NCI-H1092 (cell line): ENCODE data around the gene CABP1.
"Not testable (repeated sequence)": the region's sequence is repeated elsewhere in the genome, so short reads cannot be mapped to it uniquely, and the experiment has no call there.

Experiments
- DNase-seq: peaks from one replicate; lab custom pipeline; 2025; lab: John Stamatoyannopoulos, UW

The CABP1 gene

GRCh38 chr12:120668091-120668867 lies 27.9 kb downstream of the CABP1 start:
- DNase-seq, result no peak

DNA sequence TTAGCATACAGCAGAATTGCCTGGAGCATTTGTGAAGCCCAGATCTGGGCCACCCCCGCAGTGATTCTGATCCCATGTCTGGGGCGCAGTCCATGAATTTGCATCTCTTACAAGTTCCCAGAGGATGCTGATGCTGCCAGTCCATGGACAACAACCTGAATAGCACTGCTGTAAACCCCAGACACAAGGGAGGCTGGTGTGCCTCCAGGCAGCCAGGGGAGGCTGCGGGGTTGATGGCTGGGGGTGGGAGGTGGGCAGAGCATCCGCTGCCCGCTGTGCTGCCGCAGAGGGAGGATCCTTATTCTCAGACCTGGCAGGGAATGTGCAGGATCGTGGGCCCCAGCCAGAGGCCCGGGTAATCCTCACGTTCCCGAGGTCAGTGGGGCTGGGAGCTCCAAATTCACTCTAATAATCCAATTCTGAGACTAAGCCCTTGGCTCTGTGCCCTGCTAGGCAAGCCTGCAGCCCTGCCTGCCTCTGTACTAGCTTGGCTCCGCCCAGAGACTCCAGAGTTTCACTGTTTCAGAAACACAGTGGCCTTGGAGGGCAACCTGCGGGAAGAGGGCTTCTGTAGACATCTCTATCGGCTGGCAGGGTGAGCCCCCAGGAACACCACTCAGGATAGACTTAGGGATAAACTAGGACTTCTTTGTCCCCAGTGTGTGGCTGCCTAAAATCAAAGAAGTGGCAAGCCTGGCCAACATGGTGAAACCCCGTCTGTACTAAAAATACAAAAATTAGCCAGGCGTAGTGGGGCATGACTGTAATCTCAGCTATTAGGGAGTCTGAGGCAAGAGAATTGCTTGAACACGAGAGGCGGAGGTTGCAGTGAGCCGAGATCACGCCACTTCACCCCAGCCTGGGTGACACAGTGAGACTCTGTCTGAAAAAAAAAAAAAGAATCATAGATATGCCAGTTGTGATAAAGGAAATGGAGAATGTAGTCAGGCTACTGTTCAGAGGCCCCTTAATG lies 28.7 kb downstream of the CABP1 start:
- no peak for DNase-seq

GRCh38 chr12:120670237-120670636 lies 29.8 kb downstream of the CABP1 start:
- not testable (repeated sequence) for DNase-seq

DNA sequence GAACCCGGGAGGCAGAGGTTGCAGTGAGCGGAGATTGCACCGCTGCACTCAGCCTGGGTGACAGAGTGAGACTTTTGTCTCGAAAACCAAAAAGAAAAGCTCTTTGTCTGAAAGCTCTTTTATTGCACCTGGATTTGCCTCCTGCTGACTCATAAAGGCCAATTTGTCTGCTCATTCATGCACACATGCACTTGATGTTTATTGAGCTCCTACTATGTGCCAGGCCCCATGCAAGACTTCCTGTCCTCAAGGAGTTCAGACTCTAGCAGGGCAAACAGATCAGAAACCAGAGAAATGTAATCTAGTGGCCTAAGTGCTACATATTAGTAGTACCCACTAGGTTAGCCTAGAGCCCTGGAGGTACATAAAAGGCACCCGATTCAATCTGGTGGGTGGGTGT lies 30.2 kb downstream of the CABP1 start:
- DNase-seq, result no peak

DNA sequence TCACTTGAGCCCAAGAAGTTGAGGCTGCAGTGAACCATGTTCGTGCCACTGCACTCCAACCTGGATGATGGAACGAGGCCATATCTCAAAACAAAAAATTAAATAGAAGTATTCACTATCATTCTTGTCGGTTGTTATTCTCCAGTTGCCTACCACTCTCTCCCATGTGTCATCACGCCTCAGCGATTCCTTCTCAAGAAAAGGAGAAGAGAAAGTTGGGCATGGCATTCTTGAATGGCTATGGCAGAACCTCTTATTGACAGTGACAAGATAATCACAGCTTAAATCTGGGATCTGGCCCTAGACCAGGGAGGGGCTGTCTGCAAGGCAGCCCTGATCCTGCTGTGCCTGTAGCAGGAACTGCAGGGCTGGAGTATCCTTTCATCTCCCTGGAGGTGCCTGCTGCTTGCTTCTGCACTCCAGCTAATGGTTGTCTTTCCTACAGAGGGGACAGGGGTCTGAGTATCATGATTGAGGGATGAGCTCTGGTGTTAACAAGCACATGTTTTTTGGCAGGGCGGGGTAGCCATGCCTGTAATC lies 33.7 kb downstream of the CABP1 start:
- no peak for DNase-seq

DNA sequence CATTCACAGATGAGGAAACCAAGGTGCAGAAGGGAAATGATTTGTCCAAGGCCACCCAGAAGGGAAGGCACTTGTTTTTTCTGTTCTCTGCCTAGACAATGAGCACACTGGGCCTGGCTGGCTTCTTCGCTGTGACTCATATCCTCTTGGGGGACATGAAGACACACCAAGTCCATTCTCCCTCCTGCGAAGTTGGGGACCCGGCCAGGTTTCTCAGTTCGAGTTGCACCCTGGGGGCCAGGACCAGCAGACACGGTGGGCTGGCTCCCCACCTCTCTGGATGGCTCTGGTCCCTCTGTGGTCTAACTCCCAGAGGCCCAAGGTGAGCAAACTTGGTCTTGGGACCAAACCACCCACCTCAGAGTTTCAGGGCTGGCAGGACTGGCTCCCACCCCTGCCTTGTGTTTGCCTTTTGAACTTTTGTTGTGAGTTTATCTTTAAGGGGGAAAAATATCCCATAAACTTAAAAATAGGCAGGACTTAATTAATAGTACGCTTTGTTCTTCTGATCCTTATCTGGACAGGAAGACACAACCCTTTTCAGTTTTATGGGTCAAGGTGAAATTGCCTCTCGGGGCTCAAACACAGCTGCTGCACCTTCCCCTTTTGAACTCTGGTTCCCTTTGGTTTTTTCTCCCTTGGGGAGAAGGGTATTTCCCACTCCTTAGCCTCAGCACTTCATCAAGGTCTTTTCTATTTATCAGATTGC lies 37.5 kb downstream of the CABP1 start:
- DNase-seq, result no peak

- DNase-seq, result no peak
These were observed 38.1 kb downstream of the CABP1 start for GRCh38 chr12:120678572-120678971.

- DNase-seq, result no peak
These were observed 39.8 kb downstream of the CABP1 start for GRCh38 chr12:120680165-120680738.

DNA sequence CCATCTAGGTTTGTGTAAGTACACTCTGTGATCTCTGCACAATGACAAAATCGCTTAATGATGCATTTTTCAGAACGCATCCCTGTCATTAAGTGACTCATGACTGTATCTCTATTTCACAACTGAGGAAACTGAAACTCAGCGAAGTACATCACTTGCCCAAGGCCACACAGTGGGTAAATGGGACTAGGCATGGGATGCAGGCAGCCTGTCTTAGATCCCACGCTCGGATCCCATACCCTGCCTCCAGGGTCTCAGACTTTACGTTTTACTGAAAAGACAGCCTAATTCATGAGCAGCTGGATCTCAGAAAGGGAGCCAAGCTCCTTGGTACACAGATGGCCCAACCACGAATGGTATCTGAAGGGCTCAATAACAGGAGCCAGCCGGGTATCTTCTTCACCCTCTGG lies 44.1 kb downstream of the CABP1 start:
- DNase-seq, result no peak

GRCh38 chr12:120685522-120685921 lies 45.1 kb downstream of the CABP1 start:
- no peak for DNase-seq

DNA sequence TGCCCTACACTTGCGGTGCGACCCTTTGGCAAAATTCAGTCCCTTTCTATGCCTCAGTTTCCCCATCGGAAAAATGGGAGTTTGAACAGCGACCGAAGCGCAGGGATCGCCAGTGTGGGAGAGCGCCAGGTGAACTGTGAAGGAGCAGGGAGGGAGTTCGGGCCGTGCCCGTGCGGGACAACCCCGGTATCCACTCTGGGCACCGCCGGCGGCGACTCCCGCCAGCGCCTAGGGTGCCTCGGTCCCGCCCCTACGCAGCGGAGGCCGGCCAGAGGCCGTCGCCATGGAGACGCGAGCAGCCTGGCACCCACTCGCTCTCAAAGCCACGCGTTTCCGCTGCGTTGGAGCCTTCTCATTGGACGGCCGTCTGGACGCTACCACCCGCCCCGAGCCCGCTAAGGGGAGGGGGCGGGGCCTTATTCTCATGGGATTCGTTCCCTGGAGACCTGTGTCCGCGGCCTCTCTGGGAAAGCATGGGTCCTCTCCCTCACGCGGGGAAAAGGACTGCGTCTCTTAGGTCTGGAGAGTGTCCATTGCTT lies 45.8 kb downstream of the CABP1 start:
- peak; percentile 95 for DNase-seq

DNA sequence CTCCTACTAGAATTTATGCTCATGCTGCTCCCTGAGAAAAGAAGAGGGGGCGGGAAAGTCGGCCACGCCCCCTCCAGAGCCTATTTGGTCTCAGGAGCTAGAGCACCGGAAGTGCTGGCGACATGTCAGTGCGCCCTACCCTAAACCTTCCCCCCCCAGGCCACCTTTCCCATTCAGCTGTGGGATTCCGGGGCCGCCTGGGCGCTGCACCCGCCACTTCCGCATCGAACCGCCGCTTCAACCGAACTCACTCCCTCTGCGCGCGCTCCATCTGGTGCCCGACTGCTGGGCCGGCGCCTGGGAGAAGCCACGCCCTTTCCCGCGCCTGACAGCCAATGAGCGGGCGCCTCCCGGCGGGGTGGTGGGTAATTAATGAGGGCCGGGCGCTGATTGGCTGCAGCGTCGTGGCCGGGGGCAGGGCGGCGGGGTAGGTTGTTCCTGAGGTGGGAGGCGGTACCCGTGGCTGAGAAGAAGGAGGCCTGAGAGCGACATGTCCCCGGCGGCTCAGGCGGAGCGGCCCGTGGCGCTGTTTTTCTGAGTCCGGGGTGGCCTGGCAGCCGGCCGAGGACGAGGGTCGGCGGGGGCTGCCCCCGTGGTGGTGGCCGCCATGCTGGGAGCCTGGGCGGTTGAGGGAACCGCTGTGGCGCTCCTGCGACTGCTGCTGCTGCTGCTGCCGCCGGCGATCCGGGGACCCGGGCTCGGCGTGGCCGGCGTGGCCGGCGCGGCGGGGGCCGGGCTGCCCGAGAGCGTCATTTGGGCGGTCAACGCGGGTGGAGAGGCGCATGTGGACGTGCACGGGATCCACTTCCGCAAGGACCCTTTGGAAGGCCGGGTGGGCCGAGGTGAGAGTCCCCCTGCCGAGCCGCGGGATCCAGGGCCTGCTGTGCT lies 46.5 kb downstream of the CABP1 start, which contains the start of gene MLEC:
MLEC (plus strand) TSS at position 460 of the 888 bp plus-strand sequence; CDS start at position 608, 148 bp downstream.
- DNase-seq, result peak; percentile 95

- no peak for DNase-seq
These were observed 47.3 kb downstream of the CABP1 start for GRCh38 chr12:120687578-120688289.

GRCh38 chr12:120688527-120689071 lies 48.2 kb downstream of the CABP1 start:
- DNase-seq, result no peak

- DNase-seq, result no peak
These were observed 49.1 kb downstream of the CABP1 start for GRCh38 chr12:120689397-120690082.

DNA sequence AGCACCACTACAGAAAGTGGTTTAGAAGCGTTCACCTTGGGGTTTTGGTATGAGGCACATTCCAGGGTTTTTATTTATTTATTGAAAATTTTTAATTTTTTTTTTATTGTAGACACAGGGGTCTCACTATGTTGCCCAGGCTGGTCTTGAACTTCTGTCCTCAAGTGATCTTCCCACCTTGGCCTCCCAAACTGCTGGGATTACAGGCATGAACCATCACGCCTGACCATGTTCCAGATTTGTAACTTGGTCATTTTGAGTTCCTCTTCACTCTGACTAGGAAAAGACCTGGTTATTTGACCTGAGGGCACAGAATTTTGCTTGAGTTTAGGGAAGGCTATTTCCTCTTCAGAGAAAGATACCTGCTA lies 49.6 kb downstream of the CABP1 start:
- DNase-seq, result no peak

GRCh38 chr12:120690978-120691377 lies 50.6 kb downstream of the CABP1 start:
- DNase-seq, result no peak

DNA sequence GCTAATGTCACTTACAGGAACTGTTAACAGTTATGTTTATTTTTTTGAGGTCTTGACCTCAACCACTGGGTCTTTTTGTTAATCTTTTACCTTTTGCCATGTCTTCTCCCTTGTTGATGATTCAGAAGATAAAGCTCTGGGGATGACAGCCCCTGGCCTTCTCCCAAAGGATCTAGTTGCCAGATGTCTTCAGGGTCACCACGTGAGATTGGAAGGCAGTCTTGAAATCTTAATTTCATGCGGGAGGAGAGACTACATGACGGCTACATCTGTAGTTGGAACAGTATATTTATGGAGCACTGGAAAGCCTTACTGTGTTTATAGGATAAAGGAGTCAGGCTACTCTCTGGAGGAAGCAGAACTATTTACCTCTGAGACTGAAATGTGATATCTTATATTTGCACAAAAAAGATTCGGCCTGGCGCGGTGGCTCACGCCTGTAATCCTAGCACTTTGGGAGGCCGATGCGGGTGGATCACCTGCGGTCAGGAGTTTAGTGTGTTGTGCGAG lies 52.2 kb downstream of the CABP1 start:
- DNase-seq, result no peak

- no peak for DNase-seq
These were observed 53.4 kb downstream of the CABP1 start for GRCh38 chr12:120693848-120694247.
